Coronary artery (tissue), 2 donors: ENCODE data around the gene KMT2D.

Experiments
- DNase-seq: peaks from one replicate; pipeline ENCODE4 v3.0.0-alpha.2; 2017; ENCODE audit warnings: low spot score
- H3K27ac ChIP-seq, 2 donors: fragments of 200-600 bp; sonication (generic); one replicate each; pipeline ENCODE4 v1.5.1; 2016 to 2019
- H3K4me3 ChIP-seq: fragments of 200-600 bp; sonication (generic); 2 replicates; pipeline ENCODE4 v1.5.1; 2016; ENCODE audit warnings: mild to moderate bottlenecking, moderate library complexity
- TF ChIP-seq, protein P1 (sequence below): fragments of 200-600 bp; sonication (generic); IDR thresholded peaks from one replicate; pipeline ENCODE4 v1.5.1; 2019; ENCODE audit warnings: antibody characterized with exemption

The KMT2D gene

GRCh38 chr12:49034286-49034622 is 26.3 kb downstream of the KMT2D start:
- H3K4me3 ChIP-seq = no peak overlapping the region
- TF ChIP-seq, protein P1, sequence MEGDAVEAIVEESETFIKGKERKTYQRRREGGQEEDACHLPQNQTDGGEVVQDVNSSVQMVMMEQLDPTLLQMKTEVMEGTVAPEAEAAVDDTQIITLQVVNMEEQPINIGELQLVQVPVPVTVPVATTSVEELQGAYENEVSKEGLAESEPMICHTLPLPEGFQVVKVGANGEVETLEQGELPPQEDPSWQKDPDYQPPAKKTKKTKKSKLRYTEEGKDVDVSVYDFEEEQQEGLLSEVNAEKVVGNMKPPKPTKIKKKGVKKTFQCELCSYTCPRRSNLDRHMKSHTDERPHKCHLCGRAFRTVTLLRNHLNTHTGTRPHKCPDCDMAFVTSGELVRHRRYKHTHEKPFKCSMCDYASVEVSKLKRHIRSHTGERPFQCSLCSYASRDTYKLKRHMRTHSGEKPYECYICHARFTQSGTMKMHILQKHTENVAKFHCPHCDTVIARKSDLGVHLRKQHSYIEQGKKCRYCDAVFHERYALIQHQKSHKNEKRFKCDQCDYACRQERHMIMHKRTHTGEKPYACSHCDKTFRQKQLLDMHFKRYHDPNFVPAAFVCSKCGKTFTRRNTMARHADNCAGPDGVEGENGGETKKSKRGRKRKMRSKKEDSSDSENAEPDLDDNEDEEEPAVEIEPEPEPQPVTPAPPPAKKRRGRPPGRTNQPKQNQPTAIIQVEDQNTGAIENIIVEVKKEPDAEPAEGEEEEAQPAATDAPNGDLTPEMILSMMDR = no peak
- no peak overlapping the region for H3K27ac ChIP-seq
- no peak for DNase-seq

GRCh38 chr12:49033611-49034285 is 26.8 kb downstream of the KMT2D start:
- H3K27ac ChIP-seq = no peak overlapping the region
- TF ChIP-seq, protein P1 = no peak
- DNase-seq = no peak
- no peak overlapping the region for H3K4me3 ChIP-seq

GRCh38 chr12:49032679-49033447 is 27.7 kb downstream of the KMT2D start:
- DNase-seq = no peak
- no peak overlapping the region for H3K4me3 ChIP-seq
- TF ChIP-seq, protein P1 = no peak
- H3K27ac ChIP-seq = no peak overlapping the region

DNA sequence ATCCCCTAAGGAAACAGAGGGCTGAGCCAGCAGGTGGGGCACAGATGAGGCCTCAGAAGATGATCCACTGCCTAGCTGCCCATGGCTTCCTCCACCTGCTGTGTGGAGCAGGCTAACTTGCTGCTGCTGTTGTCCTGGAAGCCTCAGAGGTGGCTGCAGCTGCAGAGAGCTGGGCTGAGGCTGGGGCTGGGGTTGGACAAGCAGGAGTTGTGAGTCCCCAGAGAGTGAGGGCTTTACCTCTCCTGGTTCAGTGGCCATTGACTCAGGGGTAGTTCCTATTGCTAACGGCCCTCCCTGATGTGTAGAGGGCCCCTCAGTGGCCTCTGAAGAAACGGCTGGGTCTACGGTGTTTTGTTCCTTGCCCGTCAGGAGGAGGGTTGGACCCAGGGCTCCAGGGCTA is 28.3 kb downstream of the KMT2D start:
- no peak overlapping the region for H3K27ac ChIP-seq
- TF ChIP-seq, protein P1 = no peak
- no peak for DNase-seq

DNA sequence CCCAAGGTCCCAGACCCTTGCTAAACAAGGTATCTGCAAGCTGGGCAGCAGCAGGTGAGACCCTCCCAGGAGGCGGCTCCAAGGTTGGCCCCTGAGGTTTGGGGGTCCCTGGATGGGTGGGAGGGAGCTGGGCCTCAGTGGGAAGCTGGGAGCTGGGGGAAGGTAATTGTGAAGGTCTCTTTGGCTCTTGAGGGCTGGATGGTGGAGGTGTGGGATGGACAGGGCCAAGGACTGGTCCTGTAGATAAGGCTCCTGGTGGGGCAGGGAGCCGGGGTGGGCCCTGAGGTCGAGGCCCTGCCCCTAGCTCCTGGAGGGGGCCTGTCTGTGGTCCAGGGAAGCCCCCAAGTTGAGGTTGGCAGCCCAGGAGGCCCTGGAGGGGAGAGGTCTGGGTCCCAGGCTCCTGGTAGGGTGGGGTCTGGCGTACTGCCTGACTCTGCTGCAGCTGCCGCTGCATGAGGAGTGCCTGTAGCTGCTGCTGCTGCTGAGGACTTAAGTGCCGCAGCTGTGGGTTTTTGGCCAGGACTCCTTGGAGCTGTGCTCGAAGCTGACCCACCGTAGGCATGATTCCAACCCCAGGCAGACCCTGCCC is 28.9 kb downstream of the KMT2D start:
- H3K4me3 ChIP-seq = no peak overlapping the region
- TF ChIP-seq, protein P1 = no peak
- H3K27ac ChIP-seq = no peak overlapping the region
- peak; percentile 60 for DNase-seq

More for the DNA sequence above, 28.3 kb downstream of the KMT2D start:
- H3K4me3 ChIP-seq = no peak overlapping the region

DNA sequence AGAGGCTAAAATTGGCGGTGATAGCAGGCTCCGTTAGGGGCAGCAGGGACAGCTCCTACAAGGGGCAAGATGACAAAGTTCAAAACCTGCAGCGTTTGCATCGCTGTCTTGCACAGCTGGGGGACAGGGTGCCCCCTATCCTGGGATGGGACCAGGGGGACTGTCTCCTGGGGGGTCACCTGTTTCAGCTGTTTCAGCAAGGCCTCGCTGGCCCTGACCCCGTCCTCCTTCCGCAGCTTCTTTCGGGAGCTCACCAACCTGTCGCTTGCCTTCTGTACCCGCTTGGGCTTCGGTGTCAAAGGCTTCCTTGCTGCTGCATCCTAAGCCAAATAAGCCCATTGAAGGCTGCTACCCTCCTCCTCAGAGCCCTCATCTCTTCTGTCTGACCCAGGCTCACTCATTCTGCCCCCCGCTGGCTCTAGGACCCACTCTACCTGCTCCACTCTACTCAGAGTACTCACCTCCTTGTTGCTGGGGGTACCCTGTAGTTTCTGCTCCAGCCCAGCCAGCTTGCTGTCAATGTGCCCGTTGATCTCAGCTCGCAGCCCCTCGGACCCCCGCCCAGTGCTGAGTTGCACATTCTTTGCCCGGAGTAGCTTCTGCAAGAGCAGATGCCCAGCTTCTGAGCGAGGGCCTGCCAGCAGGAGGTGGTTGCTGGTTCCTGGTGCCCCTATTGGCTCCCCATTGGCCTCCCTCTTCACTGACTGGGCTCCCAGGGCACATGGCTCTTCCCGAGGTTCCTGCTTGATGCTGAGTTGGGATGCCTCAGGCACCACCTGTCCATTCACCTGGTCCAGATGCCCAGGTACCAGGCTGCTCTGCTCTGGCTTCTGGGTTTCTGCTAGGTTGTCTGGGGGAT is 29.7 kb downstream of the KMT2D start:
- DNase-seq = peak; percentile 72
- Histone ChIP-seq H3K27ac (no peak overlapping the region), H3K4me3 (no peak overlapping the region)
- TF ChIP-seq, protein P1 = no peak
